ENCODE results near the gene NLGN2. TPM values are rescaled to one million over a fixed set of nuclear protein-coding genes. Genes with fewer than 3 reads are reported as not detected.
A peak's percentile ranks its signal among the peaks of the same experiment; 100 is the strongest.

NLGN2 gene
- total and polyA plus RNA-seq, 2 experiments from 2014 or later: 4.3 to 7.2 TPM

DNA sequence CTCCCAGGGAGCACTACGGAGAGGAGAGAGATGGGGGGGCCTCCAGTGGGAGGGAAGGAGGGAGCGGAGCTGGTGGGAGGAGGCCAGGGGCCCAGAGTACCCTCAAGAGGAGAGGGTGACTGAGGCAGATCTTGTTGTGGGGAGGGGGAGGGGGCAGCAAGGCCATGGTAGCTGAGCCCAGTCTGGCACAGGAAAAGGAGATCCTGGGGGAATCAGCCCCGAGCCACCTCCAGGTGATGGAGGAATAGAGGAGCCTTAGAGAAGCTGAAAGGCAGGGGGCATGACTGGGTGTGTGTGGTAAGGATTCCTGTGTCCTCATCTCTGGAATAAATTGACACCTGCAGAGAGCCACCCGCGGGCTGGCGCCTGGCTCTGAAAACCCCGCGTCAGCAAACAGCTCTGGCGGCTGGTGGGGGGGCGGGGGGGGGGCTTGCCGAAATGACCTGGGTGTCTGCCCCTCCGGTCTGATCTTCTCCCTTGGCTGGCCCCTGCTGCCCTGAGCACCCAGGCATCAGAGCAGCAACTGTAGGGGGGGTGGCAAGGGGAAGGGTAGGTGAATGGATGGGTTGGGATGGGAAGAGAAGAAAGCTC lies 1.3 kb upstream of the NLGN2 start:
- Histone ChIP-seq H3K4me3 (peak overlapping the region; percentile 50), H3K79me2 (peaks cover 19% of the 10 kb centered on the region)
- no peak for TF ChIP-seq EZH2phosphoT487 (IDR thresholded peaks at IDR 0.05; ENCODE audit: low read depth, severe bottlenecking, unreplicated experiment)
- TF ChIP-seq, protein P1, sequence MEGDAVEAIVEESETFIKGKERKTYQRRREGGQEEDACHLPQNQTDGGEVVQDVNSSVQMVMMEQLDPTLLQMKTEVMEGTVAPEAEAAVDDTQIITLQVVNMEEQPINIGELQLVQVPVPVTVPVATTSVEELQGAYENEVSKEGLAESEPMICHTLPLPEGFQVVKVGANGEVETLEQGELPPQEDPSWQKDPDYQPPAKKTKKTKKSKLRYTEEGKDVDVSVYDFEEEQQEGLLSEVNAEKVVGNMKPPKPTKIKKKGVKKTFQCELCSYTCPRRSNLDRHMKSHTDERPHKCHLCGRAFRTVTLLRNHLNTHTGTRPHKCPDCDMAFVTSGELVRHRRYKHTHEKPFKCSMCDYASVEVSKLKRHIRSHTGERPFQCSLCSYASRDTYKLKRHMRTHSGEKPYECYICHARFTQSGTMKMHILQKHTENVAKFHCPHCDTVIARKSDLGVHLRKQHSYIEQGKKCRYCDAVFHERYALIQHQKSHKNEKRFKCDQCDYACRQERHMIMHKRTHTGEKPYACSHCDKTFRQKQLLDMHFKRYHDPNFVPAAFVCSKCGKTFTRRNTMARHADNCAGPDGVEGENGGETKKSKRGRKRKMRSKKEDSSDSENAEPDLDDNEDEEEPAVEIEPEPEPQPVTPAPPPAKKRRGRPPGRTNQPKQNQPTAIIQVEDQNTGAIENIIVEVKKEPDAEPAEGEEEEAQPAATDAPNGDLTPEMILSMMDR (IDR thresholded peaks at IDR 0.05; ENCODE audit: poor library complexity): no peak
- TF ChIP-seq EZH2 (IDR thresholded peaks at IDR 0.05; ENCODE audit: borderline replicate concordance): no peak

DNA sequence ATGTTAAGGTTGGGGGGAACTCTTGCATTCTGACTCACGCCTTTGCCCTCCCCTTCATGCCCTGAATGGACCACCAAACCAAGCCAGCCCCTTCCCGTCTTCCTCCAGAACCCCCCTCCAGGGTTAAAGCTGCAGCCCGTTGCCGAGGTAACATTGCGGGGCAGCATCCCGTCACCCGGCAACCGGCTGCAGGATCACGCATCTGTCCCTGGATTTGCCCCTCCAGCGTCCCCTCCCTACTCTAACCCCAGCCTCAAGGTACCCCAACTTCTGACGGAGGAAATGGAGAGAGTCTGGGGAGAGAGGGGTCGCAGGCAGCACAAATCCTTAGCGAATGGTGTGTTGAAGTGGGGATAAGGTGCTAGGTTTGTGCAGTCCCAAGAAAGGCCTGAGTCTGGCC lies 563 bp upstream of the NLGN2 start:
- no peaks in the 10 kb centered on the region for H3K36me3 ChIP-seq (replicated peaks; ENCODE audit: insufficient read depth, low read depth)

More for the DNA sequence above, 1.3 kb upstream of the NLGN2 start:
- Histone ChIP-seq H2AFZ (no peak overlapping the region), H3K27me3 (no peaks in the 10 kb centered on the region), H3K36me3 (replicated peaks; ENCODE audit: insufficient read depth, low read depth) (no peaks in the 10 kb centered on the region), H4K20me1 (ENCODE audit: insufficient read depth, poor library complexity, severe bottlenecking) (no peaks in the 10 kb centered on the region), H3K9me2 (replicated peaks; ENCODE audit: insufficient read depth) (no peaks in the 10 kb centered on the region), H3K27ac (peak overlapping the region; percentile 63), H3K4me2 (peak overlapping the region; percentile 97), H3K9me3 (ENCODE audit: low read depth) (no peaks in the 10 kb centered on the region), H3K4me1 (ENCODE audit: insufficient read depth) (peaks cover 9% of the 10 kb centered on the region)
- DNase-seq (ENCODE audit: low spot score): no peak
- WGBS (ENCODE audit: low lambda C conversion rate, missing lambda C conversion rate): 42% methylated on average over 10 of the region's 12 CpGs

DNA sequence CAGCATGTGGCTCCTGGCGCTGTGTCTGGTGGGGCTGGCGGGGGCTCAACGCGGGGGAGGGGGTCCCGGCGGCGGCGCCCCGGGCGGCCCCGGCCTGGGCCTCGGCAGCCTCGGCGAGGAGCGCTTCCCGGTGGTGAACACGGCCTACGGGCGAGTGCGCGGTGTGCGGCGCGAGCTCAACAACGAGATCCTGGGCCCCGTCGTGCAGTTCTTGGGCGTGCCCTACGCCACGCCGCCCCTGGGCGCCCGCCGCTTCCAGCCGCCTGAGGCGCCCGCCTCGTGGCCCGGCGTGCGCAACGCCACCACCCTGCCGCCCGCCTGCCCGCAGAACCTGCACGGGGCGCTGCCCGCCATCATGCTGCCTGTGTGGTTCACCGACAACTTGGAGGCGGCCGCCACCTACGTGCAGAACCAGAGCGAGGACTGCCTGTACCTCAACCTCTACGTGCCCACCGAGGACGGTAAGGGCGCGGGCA lies 645 bp downstream of the NLGN2 start:
- Histone ChIP-seq H3K27ac (no peak overlapping the region), H3K9me3 (ENCODE audit: low read depth) (no peaks in the 10 kb centered on the region), H2AFZ (no peak overlapping the region), H3K36me3 (replicated peaks; ENCODE audit: insufficient read depth, low read depth) (no peaks in the 10 kb centered on the region), H3K4me1 (ENCODE audit: insufficient read depth) (no peaks in the 10 kb centered on the region), H3K79me2 (peaks cover 6% of the 10 kb centered on the region), H3K4me2 (no peak overlapping the region), H3K9me2 (replicated peaks; ENCODE audit: insufficient read depth) (no peaks in the 10 kb centered on the region), H3K4me3 (no peak overlapping the region), H4K20me1 (ENCODE audit: insufficient read depth, poor library complexity, severe bottlenecking) (no peaks in the 10 kb centered on the region), H3K27me3 (no peaks in the 10 kb centered on the region)
- 94% methylated on average over 29 of the region's 58 CpGs for WGBS (ENCODE audit: low lambda C conversion rate, missing lambda C conversion rate)
- TF ChIP-seq, protein P1 (IDR thresholded peaks at IDR 0.05; ENCODE audit: poor library complexity): no peak
- TF ChIP-seq EZH2 (IDR thresholded peaks at IDR 0.05; ENCODE audit: borderline replicate concordance): no peak
- TF ChIP-seq EZH2phosphoT487 (IDR thresholded peaks at IDR 0.05; ENCODE audit: low read depth, severe bottlenecking, unreplicated experiment): no peak
- no peak for DNase-seq (ENCODE audit: low spot score)

More for the DNA sequence above, 563 bp upstream of the NLGN2 start:
- no peaks in the 10 kb centered on the region for H3K9me2 ChIP-seq (replicated peaks; ENCODE audit: insufficient read depth)
- no peak overlapping the region for H2AFZ ChIP-seq
- peak overlapping the region; percentile 97 for H3K4me2 ChIP-seq
- peaks cover 13% of the 10 kb centered on the region for H3K79me2 ChIP-seq
- WGBS (ENCODE audit: low lambda C conversion rate, missing lambda C conversion rate): 80% methylated on average over 13 of the region's 13 CpGs
- no peaks in the 10 kb centered on the region for H3K27me3 ChIP-seq
- no peaks in the 10 kb centered on the region for H4K20me1 ChIP-seq (ENCODE audit: insufficient read depth, poor library complexity, severe bottlenecking)
- TF ChIP-seq EZH2 (IDR thresholded peaks at IDR 0.05; ENCODE audit: borderline replicate concordance) (no peak), EZH2phosphoT487 (IDR thresholded peaks at IDR 0.05; ENCODE audit: low read depth, severe bottlenecking, unreplicated experiment) (no peak)
- TF ChIP-seq, protein P1 (IDR thresholded peaks at IDR 0.05; ENCODE audit: poor library complexity): no peak
- no peaks in the 10 kb centered on the region for H3K9me3 ChIP-seq (ENCODE audit: low read depth)
- H3K4me3 ChIP-seq: no peak overlapping the region
- no peak overlapping the region for H3K27ac ChIP-seq
- peaks cover 9% of the 10 kb centered on the region for H3K4me1 ChIP-seq (ENCODE audit: insufficient read depth)
- DNase-seq (ENCODE audit: low spot score): no peak
